ENCODE measurements around the gene HOXC12. TPM values are rescaled to one million over a fixed set of nuclear protein-coding genes. Genes with fewer than 3 reads are reported as not detected.

Gene HOXC12
- total and polyA plus RNA-seq, 2 of the 8 experiments (the other 6 are each of a cell fraction or from before 2014, with no cell fraction given): not detected

GRCh38 chr12:53982648-53983567, 28.2 kb downstream of the HOXC12 start:
- Histone ChIP-seq H2BK15ac (ENCODE audit: low read length) (no peak overlapping the region), H3K4me3 (ENCODE audit: extremely low read depth in 1 of 4, insufficient read depth in 2 of 4, low read depth in 3 of 4, low read length in 4 of 4) (no peak overlapping the region), H3K14ac (ENCODE audit: insufficient read length) (no peak overlapping the region), H3K79me1 (ENCODE audit: low read depth, low read length) (no peaks in the 10 kb centered on the region), H3K56ac (replicated peaks; ENCODE audit: insufficient read length, low read depth, low read length) (no peak overlapping the region), H2AK5ac (ENCODE audit: low read depth, low read length) (no peak overlapping the region), H2BK5ac (ENCODE audit: low read depth, low read length) (no peak overlapping the region), H2BK120ac (replicated peaks; ENCODE audit: low read depth, low read length) (no peak overlapping the region), H2BK20ac (ENCODE audit: low read length) (no peak overlapping the region), H3K23me2 (ENCODE audit: low read depth, low read length) (no peaks in the 10 kb centered on the region; the same call in 1 of the 2 replicates), H3K23ac (ENCODE audit: insufficient read length) (no peak overlapping the region), H4K20me1 (replicated peaks in 1 of 2; ENCODE audit: control insufficient read depth in 1 of 2, insufficient read depth in 2 of 2, low read length in 2 of 2) (peaks cover 21 to 31% of the 10 kb centered on the region in 2 experiments), H4K91ac (replicated peaks; ENCODE audit: insufficient read length, low read length) (no peak overlapping the region), H3K9ac (replicated peaks in 1 of 4; ENCODE audit: extremely low read depth in 1 of 4, low read depth in 3 of 4, low read length in 3 of 4) (no peak overlapping the region), H4K5ac (ENCODE audit: insufficient read length, low read depth, low read length) (no peak overlapping the region), H3K4ac (replicated peaks; ENCODE audit: insufficient read length, low read depth, low read length) (no peak overlapping the region), H3K36me3 (ENCODE audit: control insufficient read depth in 2 of 4, insufficient read depth in 4 of 4, low read length in 3 of 4) (peaks cover 0 to 8% (median 0%) of the 10 kb centered on the region in 4 experiments; a peak in 1 of 8 replicates), H3K4me1 (replicated peaks in 1 of 4; ENCODE audit: control insufficient read depth in 3 of 4, insufficient read depth in 4 of 4, low read length in 3 of 4) (peaks cover 0 to 6% (median 3%) of the 10 kb centered on the region in 4 experiments; a peak in 4 of 7 replicates), H2BK12ac (ENCODE audit: low read depth, low read length) (no peak overlapping the region), H2AFZ (ENCODE audit: low read length) (no peak overlapping the region), H3K27me3 (replicated peaks in 1 of 4; ENCODE audit: control insufficient read depth in 3 of 4, extremely low read depth in 1 of 4, insufficient read depth in 3 of 4, low read length in 3 of 4) (peaks cover 91 to 99% (median 97%) of the 10 kb centered on the region in 4 experiments), H3K27ac (ENCODE audit: low read depth, low read length) (no peak overlapping the region), H3K79me2 (ENCODE audit: control insufficient read depth in 1 of 2, insufficient read depth in 2 of 2, low read length in 2 of 2) (no peaks in the 10 kb centered on the region), H3K18ac (ENCODE audit: extremely low read depth, low read length) (no peak overlapping the region), H3K4me2 (ENCODE audit: insufficient read depth in 1 of 2, low read depth in 2 of 2, low read length in 2 of 2) (no peak overlapping the region), H3K9me3 (ENCODE audit: insufficient read depth in 2 of 2, low read depth in 1 of 2, low read length in 1 of 2) (peaks cover 0 to 9% of the 10 kb centered on the region in 2 experiments; a peak in 1 of 4 replicates), H4K8ac (ENCODE audit: extremely low read depth, insufficient read depth, low read length) (no peak overlapping the region)
- TF ChIP-seq USF2 (IDR thresholded peaks at IDR 0.05; ENCODE audit: low read length) (no peak), CREB1 (IDR thresholded peaks at IDR 0.05) (no peak), EZH2 (IDR thresholded peaks at IDR 0.05; ENCODE audit: low read depth, low read length, severe bottlenecking) (peak; percentile 12), RNF2 (IDR thresholded peaks at IDR 0.05; ENCODE audit: borderline replicate concordance, low read depth, low read length, missing control alignments, poor library complexity, severe bottlenecking) (peak; percentile 91)
- CTCF ChIA-PET (ENCODE audit: partially characterized antibody): no interaction called here
- DNase-seq (ENCODE audit: low read depth in 1 of 2, low spot score in 2 of 2): no peak
- POLR2A ChIA-PET (ENCODE audit: partially characterized antibody): no interaction called here
- 22% methylated on average over 26 of the region's 26 CpGs; no CpG with 5 or more reads in 1 of the 2 experiments for WGBS, 2 experiments (ENCODE audit: extremely low coverage in 1 of 2, insufficient coverage in 1 of 2, insufficient read length in 1 of 2, insufficient replicate concordance in 2 of 2, low coverage in 1 of 2, low lambda C conversion rate in 2 of 2, missing lambda C conversion rate in 1 of 2)
- no peak for FAIRE-seq

Data from H1 (cell line).